Karpas-422 (cell line): ENCODE measurements around the gene ABCA3. TPM values are rescaled to one million over a fixed set of nuclear protein-coding genes. Genes with fewer than 3 reads are reported as not detected.

ENCODE experiments used
- DNase-seq: peaks from one replicate; pipeline ENCODE4 v3.0.0-alpha.2; 2015
- H2AFZ ChIP-seq: fragments of 200-600 bp; sonication (generic); 2 replicates; pipeline ENCODE4 v1.6.1; 2014; ENCODE audit warnings: antibody characterized with exemption, low read length, mixed read lengths
- H3K27ac ChIP-seq: fragments of 200-600 bp; sonication (generic); 2 replicates; pipeline ENCODE4 v1.5.1; 2014; ENCODE audit warnings: mild to moderate bottlenecking, low read length, moderate library complexity
- H3K27me3 ChIP-seq: fragments of 200-600 bp; sonication (generic); 2 replicates; pipeline ENCODE4 v1.6.1; 2014; ENCODE audit warnings: low read length, mixed read lengths
- H3K36me3 ChIP-seq: fragments of 200-600 bp; sonication (generic); 2 replicates; pipeline ENCODE4 v1.6.1; 2014; ENCODE audit warnings: low read length, mixed read lengths; ENCODE audit not compliant: insufficient read depth
- H3K4me1 ChIP-seq: fragments of 200-600 bp; sonication (generic); 2 replicates; pipeline ENCODE4 v1.6.1; 2014; ENCODE audit warnings: mild to moderate bottlenecking, low read length, mixed read lengths
- H3K4me2 ChIP-seq: fragments of 200-600 bp; sonication (generic); 2 replicates; pipeline ENCODE4 v1.6.1; 2014; ENCODE audit warnings: low read length, low read depth, mild to moderate bottlenecking; ENCODE audit not compliant: poor library complexity, severe bottlenecking
- H3K4me3 ChIP-seq: fragments of 200-600 bp; sonication (generic); 2 replicates; pipeline ENCODE4 v1.5.1; 2014; ENCODE audit warnings: mild to moderate bottlenecking, antibody characterized with exemption, low read length, mixed read lengths
- H3K79me2 ChIP-seq: fragments of 200-600 bp; sonication (generic); 2 replicates; pipeline ENCODE4 v1.6.1; 2014; ENCODE audit warnings: mild to moderate bottlenecking, low read length, mixed read lengths
- H3K9ac ChIP-seq: fragments of 200-600 bp; sonication (generic); 2 replicates; pipeline ENCODE4 v1.6.0; 2014; ENCODE audit warnings: low read length
- H3K9me2 ChIP-seq: fragments of 200-600 bp; sonication (generic), shearing (Covaris generic); replicated peaks from 2 replicates; pipeline ENCODE4 v1.6.0; 2014; ENCODE audit warnings: mild to moderate bottlenecking, low read length, moderate library complexity; ENCODE audit not compliant: insufficient read depth
- H3K9me3 ChIP-seq: fragments of 300-700, 200-600 bp; sonication (generic); 2 replicates; pipeline ENCODE4 v1.6.1; 2014; ENCODE audit warnings: low read length, mixed read lengths
- H4K20me1 ChIP-seq: fragments of 200-600 bp; sonication (generic); 2 replicates; pipeline ENCODE4 v1.6.1; 2014; ENCODE audit warnings: mild to moderate bottlenecking, antibody characterized with exemption, low read length, low read depth; ENCODE audit not compliant: insufficient read depth
- total RNA-seq: library from RNA; depleted of rRNA; stranded (reverse); fragments of >200 nt; shearing (Covaris generic); gene quantifications from 2 replicates; pipeline ENCODE4 v1.2.3, GENCODE V29; 2014; ENCODE audit warnings: low replicate concordance

Gene ABCA3
- total RNA-seq, 1 experiment from 2014 or later, result 0.37 TPM

DNA sequence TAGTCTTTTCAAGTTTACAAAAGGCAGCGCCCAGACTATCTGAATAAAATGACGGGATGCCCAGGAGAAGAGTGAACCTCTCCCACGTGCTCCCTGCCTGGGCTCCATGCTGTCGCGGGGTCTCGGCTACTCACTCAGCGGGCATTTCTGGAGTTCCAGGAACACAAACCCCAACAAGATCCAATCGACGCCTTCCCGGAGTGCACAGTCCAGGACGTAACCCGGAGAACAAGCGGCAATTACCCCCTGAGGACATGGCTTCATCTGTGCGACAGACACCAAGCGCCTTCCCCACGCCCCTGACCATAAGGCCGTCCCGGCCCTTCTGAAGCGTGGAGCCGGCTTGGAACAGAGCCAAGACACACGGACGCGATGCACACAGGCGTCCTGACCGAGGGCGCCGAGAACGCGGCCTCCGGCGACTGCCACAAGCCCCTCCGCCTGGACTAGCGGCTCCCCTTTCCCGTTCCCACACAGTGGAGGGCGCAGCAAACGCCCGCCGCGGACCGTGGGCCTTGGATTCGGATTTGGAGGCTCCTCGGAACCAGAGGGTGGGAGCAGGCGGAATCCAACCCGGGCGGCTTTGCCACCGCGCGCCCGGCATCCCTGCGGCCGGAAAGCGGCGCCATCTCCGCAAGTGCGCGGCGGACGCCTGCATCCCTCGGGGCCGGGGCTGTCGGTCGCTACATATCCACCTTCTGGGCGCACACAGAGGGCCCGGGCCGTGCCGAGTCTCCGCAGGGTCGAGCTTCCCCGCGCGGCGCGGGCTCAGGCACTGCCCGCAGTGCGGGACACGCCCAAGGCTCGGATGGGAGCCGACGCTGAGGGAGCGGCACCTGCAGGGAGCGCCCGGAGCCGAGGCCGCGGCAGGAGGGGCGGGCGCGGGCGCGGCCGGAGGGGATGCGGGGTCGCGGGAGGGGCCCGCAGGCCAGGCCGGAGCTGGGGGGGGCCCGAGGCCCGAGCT is 725 bp downstream of the ABCA3 start:
- H3K4me1 ChIP-seq, result no peaks in the 10 kb centered on the region; the same call in none of the 2 replicates
- H3K9me2 ChIP-seq, result no peaks in the 10 kb centered on the region
- H3K79me2 ChIP-seq, result no peaks in the 10 kb centered on the region
- H3K36me3 ChIP-seq, result no peaks in the 10 kb centered on the region
- no peaks in the 10 kb centered on the region for H3K9me3 ChIP-seq
- H4K20me1 ChIP-seq, result no peaks in the 10 kb centered on the region
- H3K27ac ChIP-seq, result no peak overlapping the region
- peak overlapping the region; percentile 68 for H3K4me2 ChIP-seq
- 0 out of 2 replicates have a peak, but pooled peaks cover 2% of the 10 kb centered on the region for H3K27me3 ChIP-seq
- H3K9ac ChIP-seq, result peak overlapping the region; percentile 61
- peak overlapping the region; percentile 61; the same call in 1 of the 2 replicates for H3K4me3 ChIP-seq
- peak; percentile 49 for DNase-seq
- H2AFZ ChIP-seq, result peak overlapping the region; percentile 81

- Histone ChIP-seq H3K9ac (no peak overlapping the region), H3K4me3 (no peak overlapping the region), H3K27ac (no peak overlapping the region), H3K4me1 (no peaks in the 10 kb centered on the region; the same call in none of the 2 replicates), H4K20me1 (no peaks in the 10 kb centered on the region), H3K9me3 (no peaks in the 10 kb centered on the region), H2AFZ (no peak overlapping the region), H3K9me2 (no peaks in the 10 kb centered on the region), H3K79me2 (no peaks in the 10 kb centered on the region), H3K4me2 (no peak overlapping the region), H3K36me3 (no peaks in the 10 kb centered on the region), H3K27me3 (0 out of 2 replicates have a peak, but pooled peaks cover 2% of the 10 kb centered on the region)
- no peak for DNase-seq
Measured at GRCh38 chr16:2337431-2338296, 2.9 kb downstream of the ABCA3 start.

DNA sequence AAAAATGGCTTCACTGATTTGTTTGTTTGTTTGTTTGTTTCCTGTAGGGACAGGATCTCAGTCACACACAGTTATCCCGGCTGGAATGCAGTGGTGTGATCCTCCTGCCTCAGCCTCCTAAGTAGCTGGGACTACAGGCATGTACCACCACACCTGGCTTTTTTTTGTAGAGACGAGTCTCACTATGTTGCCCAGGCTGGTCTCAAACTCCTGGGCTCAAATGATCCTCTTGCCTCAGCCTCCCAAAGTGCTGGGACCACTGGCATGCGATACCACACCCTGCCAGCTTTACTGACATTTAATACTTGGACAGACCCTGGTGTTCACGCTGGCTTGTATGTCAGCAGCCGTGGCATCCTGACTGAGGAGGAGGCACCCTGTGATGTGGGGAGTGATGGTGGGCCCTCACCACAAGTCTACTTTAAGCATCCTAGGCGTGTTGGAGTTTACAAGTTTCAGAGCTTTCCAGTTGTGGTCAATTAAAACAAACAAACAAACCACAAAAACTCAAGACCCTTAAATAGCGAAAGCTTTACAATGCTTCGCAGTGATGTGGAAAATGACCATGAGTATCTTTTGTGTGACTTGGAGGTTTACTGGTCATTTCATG is 5.1 kb downstream of the ABCA3 start:
- Histone ChIP-seq H3K27me3 (0 out of 2 replicates have a peak, but pooled peaks cover 2% of the 10 kb centered on the region), H3K4me3 (no peak overlapping the region), H3K36me3 (no peaks in the 10 kb centered on the region), H3K27ac (no peak overlapping the region), H3K4me1 (no peaks in the 10 kb centered on the region; the same call in 1 of the 2 replicates), H3K9me3 (no peaks in the 10 kb centered on the region), H3K9me2 (no peaks in the 10 kb centered on the region), H4K20me1 (no peaks in the 10 kb centered on the region), H3K79me2 (no peaks in the 10 kb centered on the region), H3K4me2 (no peak overlapping the region), H2AFZ (no peak overlapping the region), H3K9ac (no peak overlapping the region)
- DNase-seq, result no peak

DNA sequence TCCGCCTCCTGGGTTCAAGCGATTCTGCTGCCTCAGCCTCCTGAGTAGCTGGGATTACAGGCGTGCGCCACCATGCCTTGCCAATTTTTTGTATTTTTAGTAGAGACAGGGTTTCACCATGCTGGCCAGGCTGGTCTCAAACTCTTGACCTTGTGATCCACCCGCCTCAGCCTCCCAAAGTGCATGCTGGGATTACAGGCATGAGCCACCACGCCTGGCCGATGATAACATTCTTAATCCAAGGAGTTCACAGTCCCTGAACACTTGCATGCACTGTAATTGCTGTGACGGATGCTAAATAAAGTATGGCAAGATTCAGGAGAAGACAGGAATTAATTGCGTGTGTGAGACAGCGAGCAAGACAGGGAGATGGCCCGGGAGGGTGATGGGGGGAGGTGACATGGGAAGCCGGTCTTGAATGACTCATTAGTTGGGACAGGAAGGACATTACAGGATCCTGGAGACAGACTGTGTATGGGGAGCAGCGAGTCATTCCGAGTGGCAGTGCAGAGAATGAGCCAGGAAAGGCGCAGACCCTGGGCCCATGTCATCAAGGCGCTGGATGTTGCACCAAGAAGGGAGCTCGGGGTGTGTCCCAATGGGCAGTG is 6.7 kb downstream of the ABCA3 start:
- Histone ChIP-seq H4K20me1 (no peaks in the 10 kb centered on the region), H3K9me2 (no peaks in the 10 kb centered on the region), H3K79me2 (no peaks in the 10 kb centered on the region), H3K4me1 (no peaks in the 10 kb centered on the region), H3K9ac (no peak overlapping the region), H3K36me3 (no peaks in the 10 kb centered on the region), H2AFZ (no peak overlapping the region), H3K9me3 (no peaks in the 10 kb centered on the region), H3K4me2 (no peak overlapping the region), H3K27ac (no peak overlapping the region), H3K4me3 (no peak overlapping the region), H3K27me3 (no peaks in the 10 kb centered on the region)
- DNase-seq, result no peak

DNA sequence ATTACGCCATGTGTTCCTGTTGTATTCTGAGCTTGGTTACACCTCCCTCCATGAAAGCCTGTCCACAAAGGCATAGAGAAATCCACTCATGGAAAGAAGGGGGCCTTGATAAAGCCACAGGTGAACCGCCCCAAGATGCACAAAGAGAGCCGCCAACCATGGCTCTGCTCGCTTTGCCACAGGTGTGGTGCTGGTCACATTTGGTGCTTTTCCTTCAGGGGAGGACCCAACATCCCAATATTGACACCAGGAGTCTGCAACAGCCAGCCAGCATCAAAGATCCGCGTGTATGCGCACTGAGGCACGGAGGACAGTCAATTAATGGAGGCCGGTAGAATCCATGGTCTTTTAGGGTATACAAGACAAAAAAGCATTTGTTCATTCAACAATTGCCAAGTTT is 7.3 kb downstream of the ABCA3 start:
- Histone ChIP-seq H2AFZ (no peak overlapping the region), H3K4me2 (no peak overlapping the region), H3K4me1 (no peaks in the 10 kb centered on the region), H3K27me3 (no peaks in the 10 kb centered on the region), H4K20me1 (no peaks in the 10 kb centered on the region), H3K79me2 (no peaks in the 10 kb centered on the region), H3K4me3 (no peak overlapping the region), H3K9ac (no peak overlapping the region), H3K36me3 (no peaks in the 10 kb centered on the region), H3K9me2 (no peaks in the 10 kb centered on the region), H3K27ac (no peak overlapping the region), H3K9me3 (no peaks in the 10 kb centered on the region)
- no peak for DNase-seq

DNA sequence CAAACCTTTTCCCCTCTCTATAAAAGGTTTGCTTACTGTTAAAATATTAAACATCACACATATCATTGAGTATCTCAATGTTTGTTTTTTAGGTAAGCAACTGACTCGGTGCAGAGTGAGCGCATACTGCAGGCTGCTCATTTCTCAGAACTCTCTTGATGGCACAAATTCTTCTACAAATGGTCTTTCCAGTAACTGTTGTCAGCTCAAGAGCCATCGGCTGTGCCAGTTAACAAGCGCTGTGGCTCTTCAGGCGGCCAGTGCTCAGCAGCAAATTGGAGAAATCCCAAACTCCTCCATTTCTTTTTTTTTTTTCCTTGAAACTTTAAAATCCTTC is 8.6 kb downstream of the ABCA3 start:
- H3K9me2 ChIP-seq, result no peaks in the 10 kb centered on the region
- no peaks in the 10 kb centered on the region for H3K9me3 ChIP-seq
- H3K79me2 ChIP-seq, result no peaks in the 10 kb centered on the region
- no peak overlapping the region for H3K27ac ChIP-seq
- no peaks in the 10 kb centered on the region for H3K4me1 ChIP-seq
- H3K4me2 ChIP-seq, result no peak overlapping the region
- no peak for DNase-seq
- H3K36me3 ChIP-seq, result no peaks in the 10 kb centered on the region
- no peaks in the 10 kb centered on the region for H4K20me1 ChIP-seq
- no peak overlapping the region for H2AFZ ChIP-seq
- H3K27me3 ChIP-seq, result no peaks in the 10 kb centered on the region
- no peak overlapping the region for H3K9ac ChIP-seq
- H3K4me3 ChIP-seq, result no peak overlapping the region

DNA sequence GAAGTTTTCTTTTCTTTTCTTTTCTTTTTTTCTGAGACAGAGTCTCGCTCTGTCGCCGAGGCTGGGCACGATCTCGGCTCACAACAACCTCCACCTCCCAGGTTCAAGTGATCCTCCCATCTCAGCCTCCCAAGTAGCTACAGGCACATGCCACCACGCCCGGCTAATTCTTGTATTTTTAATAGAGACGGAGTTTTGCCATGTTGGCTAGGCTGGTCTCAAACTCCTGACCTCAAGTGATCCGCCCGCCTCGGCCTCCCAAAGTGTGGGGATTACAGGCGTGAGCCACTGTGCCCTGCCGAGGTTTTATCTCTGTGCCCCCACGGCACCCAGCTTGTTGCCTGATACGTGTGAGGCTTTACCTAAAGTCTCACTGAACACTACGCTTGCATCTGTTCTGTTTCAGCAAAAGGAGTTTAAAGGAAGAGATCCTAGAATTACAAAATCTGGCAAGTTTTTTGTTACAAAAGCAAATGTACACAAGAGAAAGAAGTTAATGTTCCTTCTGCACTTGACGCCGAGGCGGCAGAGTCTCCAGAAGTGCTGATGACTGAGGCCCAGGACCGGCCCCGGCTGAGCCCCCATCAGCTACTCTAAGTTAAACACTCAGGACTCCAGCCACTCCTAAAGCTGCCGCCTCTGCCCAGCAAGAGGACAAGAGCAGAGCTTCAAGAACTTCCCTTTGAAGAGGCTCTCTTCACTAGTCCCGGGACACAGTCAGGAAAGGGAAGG is 9.2 kb downstream of the ABCA3 start:
- Histone ChIP-seq H3K4me1 (no peaks in the 10 kb centered on the region), H3K9ac (no peak overlapping the region), H2AFZ (no peak overlapping the region), H3K4me2 (no peak overlapping the region), H3K27me3 (no peaks in the 10 kb centered on the region), H3K9me2 (no peaks in the 10 kb centered on the region), H3K36me3 (no peaks in the 10 kb centered on the region), H3K79me2 (no peaks in the 10 kb centered on the region), H4K20me1 (no peaks in the 10 kb centered on the region), H3K27ac (no peak overlapping the region), H3K9me3 (no peaks in the 10 kb centered on the region), H3K4me3 (no peak overlapping the region)
- DNase-seq, result no peak
